K562 (cell line): Measurements from ENCODE around the gene COBLL1.

ENCODE experiments used
- BRF2 ChIP-seq: IDR thresholded peaks from 3 replicates; pipeline ENCODE4 v1.6.1; 2011; ENCODE audit warnings: borderline replicate concordance, mild to moderate bottlenecking; ENCODE audit not compliant: insufficient read length, insufficient read depth
- CHD2 ChIP-seq: IDR thresholded peaks from 2 replicates; pipeline ENCODE4 v1.6.1; 2011; ENCODE audit warnings: low read depth, low read length
- CHD4 ChIP-seq: fragments of 200-600 bp; sonication (generic); IDR thresholded peaks from 3 replicates; pipeline ENCODE4 v1.6.1; 2012; ENCODE audit warnings: low read depth, mild to moderate bottlenecking, mixed read lengths, low read length, inconsistent platforms; ENCODE audit not compliant: insufficient read depth, insufficient replicate concordance, poor library complexity, severe bottlenecking
- CTCF ChIP-seq, 3 experiments: IDR thresholded peaks in 2 of 3; conservative IDR thresholded peaks in 1 of 3; 2 replicates each; pipeline ENCODE4 v1.5.1; 2011 to 2012; ENCODE audit warnings: low read length in 3 of 3, mild to moderate bottlenecking in 3 of 3, control low read depth in 2 of 3, improper control_type of control experiment in 1 of 3, inconsistent platforms in 1 of 3, low read depth in 1 of 3, mixed read lengths in 1 of 3, moderate library complexity in 1 of 3; ENCODE audit not compliant: insufficient read depth in 2 of 3
- E2F4 ChIP-seq: sonication (generic); formaldehyde crosslinking; IDR thresholded peaks from 2 replicates; pipeline ENCODE4 v1.8.0; 2022; ENCODE audit warnings: mild to moderate bottlenecking, low read depth, missing genetic modification reagents
- FOSL1 ChIP-seq: fragments of 200-800 bp; sonication (Bioruptor generic); conservative IDR thresholded peaks from 2 replicates; pipeline ENCODE4 v1.6.1; 2016; ENCODE audit warnings: missing genetic modification characterization, missing compliant biosample characterization
- FOXA1 ChIP-seq: fragments of 450-650 bp; IDR thresholded peaks from 2 replicates; pipeline ENCODE4 v1.6.1; 2016; ENCODE audit warnings: mild to moderate bottlenecking, borderline replicate concordance
- KAT2B ChIP-seq: IDR thresholded peaks from one replicate; pipeline ENCODE4 v1.6.1; 2012; ENCODE audit warnings: low read depth, mild to moderate bottlenecking, control low read depth, inconsistent platforms, low read length, moderate library complexity
- MAFF ChIP-seq: IDR thresholded peaks from 2 replicates; pipeline ENCODE4 v1.6.1; 2012; ENCODE audit warnings: low read length, improper control_type of control experiment
- POLR2AphosphoS2 ChIP-seq: IDR thresholded peaks from 2 replicates; pipeline ENCODE4 v1.6.1; 2012; ENCODE audit warnings: low read length, improper control_type of control experiment
- POLR2AphosphoS5 ChIP-seq: IDR thresholded peaks from 2 replicates; pipeline ENCODE4 v1.6.1; 2011; ENCODE audit warnings: mild to moderate bottlenecking, low read depth, low read length, moderate library complexity; ENCODE audit not compliant: control insufficient read depth, insufficient read depth
- ZFP30 ChIP-seq: fragments of 250-450 bp; sonication (Bioruptor Pico); IDR thresholded peaks from 2 replicates; pipeline ENCODE4 v1.8.0; 2022; ENCODE audit warnings: moderate library complexity, mild to moderate bottlenecking, inconsistent platforms, borderline replicate concordance
- ZMIZ1 ChIP-seq, 2 experiments: fragments of 150-350 bp in 1 of 2; IDR thresholded peaks; 2 replicates each; pipeline ENCODE4 v1.6.1; 2012 to 2016; ENCODE audit warnings: low read depth in 2 of 2, low read length in 2 of 2, mild to moderate bottlenecking in 1 of 2, moderate library complexity in 1 of 2
- ZNF41 ChIP-seq: fragments of 250-450 bp; sonication (Bioruptor Pico); conservative IDR thresholded peaks from 2 replicates; pipeline ENCODE4 v1.4.0; 2020; ENCODE audit warnings: mild to moderate bottlenecking

- TF ChIP-seq CTCF (IDR thresholded peaks at IDR 0.05 in 2 of 3, conservative IDR thresholded peaks at IDR 0.05 in 1 of 3; ENCODE audit: insufficient read depth in 2 of 3, low read depth in 1 of 3, low read length in 3 of 3) (no peak), POLR2AphosphoS5 (no peak), MAFF (no peak), CHD2 (no peak), FOXA1 (no peak), KAT2B (no peak), ZFP30 (CRISPR knock-in tag) (no peak), ZNF41 (CRISPR knock-in tag) (no peak), CHD4 (no peak), BRF2 (no peak), FOSL1 (tag) (no peak), POLR2AphosphoS2 (no peak), E2F4 (CRISPR knock-in tag) (no peak), ZMIZ1 (IDR thresholded peaks at IDR 0.05; ENCODE audit: low read depth in 2 of 2, low read length in 2 of 2) (no peak)
Observed at GRCh38 chr2:164742738-164743317, 98.8 kb downstream of the COBLL1 start.
